Measurements from ENCODE around the gene SAP30BP. TPM values are rescaled to one million over a fixed set of nuclear protein-coding genes. Genes with fewer than 3 reads are reported as not detected.

The SAP30BP gene
- total and polyA plus RNA-seq, 2 experiments from 2014 or later = 44.9 to 97.9 TPM

GRCh38 chr17:75688209-75688825 lies 21.2 kb downstream of the SAP30BP start:
- peaks cover 84% of the 10 kb centered on the region for H3K79me2 ChIP-seq (replicated peaks; ENCODE audit: insufficient read depth)
- Mint-ChIP-seq H3K4me1 (peaks cover 13% of the 10 kb centered on the region), H3K4me3 (no peak overlapping the region)

More at GRCh38 chr17:75688209-75688825, 21.2 kb downstream of the SAP30BP start:
- H3K27me3 ChIP-seq (ENCODE audit: insufficient read depth) = no peaks in the 10 kb centered on the region
- no peak overlapping the region for H3K4me3 ChIP-seq
- peak overlapping the region; percentile 51; the same call in 1 of the 2 replicates for H3K27ac Mint-ChIP-seq
- no peaks in the 10 kb centered on the region for H3F3A ChIP-seq (replicated peaks; ENCODE audit: low read depth)
- no peaks in the 10 kb centered on the region; the same call in 1 of the 3 replicates for H3K36me3 Mint-ChIP-seq (ENCODE audit: low read depth)
- no peaks in the 10 kb centered on the region for H3K4me1 ChIP-seq (ENCODE audit: insufficient read depth)
- H3K36me3 ChIP-seq (ENCODE audit: insufficient read depth) = no peaks in the 10 kb centered on the region
- H4K20me1 ChIP-seq (replicated peaks; ENCODE audit: insufficient read depth) = peaks cover 6% of the 10 kb centered on the region; the same call in 1 of the 2 replicates
- H3K27ac ChIP-seq (ENCODE audit: low read depth) = peak overlapping the region; percentile 66; the same call in 1 of the 2 replicates
- ATAC-seq (no peak), DNase-seq (ENCODE audit: low spot score) (no peak)
- no peaks in the 10 kb centered on the region for H3K9me2 ChIP-seq (ENCODE audit: insufficient read depth)
- no peak for TF ChIP-seq STAT1 (IDR thresholded peaks at IDR 0.05; ENCODE audit: unreplicated experiment)
- no peak for TF ChIP-seq NANOG (IDR thresholded peaks at IDR 0.05; ENCODE audit: borderline replicate concordance)
- no peak for TF ChIP-seq ZNF331 (CRISPR knock-in tag; IDR thresholded peaks at IDR 0.05; ENCODE audit: low read depth)
- no peak for TF ChIP-seq POLR2AphosphoS5 (IDR thresholded peaks at IDR 0.05; ENCODE audit: low read depth)
- no peak for TF ChIP-seq EZH2phosphoT487 (IDR thresholded peaks at IDR 0.05; ENCODE audit: unreplicated experiment)
- TF ChIP-seq ZNF114 (CRISPR knock-in tag; IDR thresholded peaks at IDR 0.05) = no peak
- TF ChIP-seq ZNF462 (CRISPR knock-in tag; IDR thresholded peaks at IDR 0.05) = no peak
- TF ChIP-seq CREB1 (CRISPR knock-in tag; IDR thresholded peaks at IDR 0.05; ENCODE audit: low read depth) = no peak
- TF ChIP-seq CTCF (conservative IDR thresholded peaks at IDR 0.05; ENCODE audit: low read depth in 2 of 2) = no peak
- TF ChIP-seq ETS1 (IDR thresholded peaks at IDR 0.05) = no peak
- no peak for TF ChIP-seq REST (IDR thresholded peaks at IDR 0.05; ENCODE audit: unreplicated experiment)
- no peak for TF ChIP-seq JUNB (IDR thresholded peaks at IDR 0.05; ENCODE audit: unreplicated experiment)
- no peak for TF ChIP-seq EZH2 (IDR thresholded peaks at IDR 0.05; ENCODE audit: low read depth, unreplicated experiment)
- H3K4me2 ChIP-seq = no peak overlapping the region
- no peaks in the 10 kb centered on the region for H3K9me3 Mint-ChIP-seq
- peaks cover 8% of the 10 kb centered on the region for H3K27me3 Mint-ChIP-seq (ENCODE audit: insufficient read depth, low read depth, poor library complexity)
- H2AFZ ChIP-seq = no peak overlapping the region

Data from GM23338 (cell line).